Peyer's patch (tissue), 4 donors: Measurements from ENCODE around the gene PDE6H. TPM values are rescaled to one million over a fixed set of nuclear protein-coding genes. Genes with fewer than 3 reads are reported as not detected.

Source experiments
- DNase-seq, 3 donors: peaks; one replicate each; pipeline ENCODE4 v3.0.0-alpha.2; 2017 to 2019
- H3K27ac ChIP-seq, 4 donors: fragments of 200-600 bp; sonication (generic); one replicate each; pipeline ENCODE4 v1.5.1; 2016 to 2019
- H3K27me3 ChIP-seq, 2 donors: fragments of 200-600 bp; sonication (generic); one replicate each; pipeline ENCODE4 v1.5.1; 2019
- H3K36me3 ChIP-seq, 3 donors: fragments of 200-600 bp; sonication (generic); one replicate each; pipeline ENCODE4 v1.5.1; 2016 to 2019
- H3K4me1 ChIP-seq, 4 donors: fragments of 200-600 bp; sonication (generic); one replicate each; pipeline ENCODE4 v1.5.1; 2016 to 2019
- H3K4me3 ChIP-seq, 4 donors: fragments of 200-600 bp; sonication (generic); 1 replicate in 3 of 4; 2 replicates in 1 of 4; pipeline ENCODE4 v1.5.1; 2016 to 2019; ENCODE audit warnings: mild to moderate bottlenecking in 1 of 4
- H3K9me3 ChIP-seq, 4 donors: fragments of 200-600 bp; sonication (generic); one replicate each; pipeline ENCODE4 v1.5.1; 2016 to 2019; ENCODE audit warnings: mild to moderate bottlenecking in 1 of 4
- CTCF ChIP-seq, 6 experiments: fragments of 450-650 bp in 4 of 6; fragments of 200-600 bp in 2 of 6; sonication (generic) in 1 of 6; IDR thresholded peaks; one replicate each; pipeline ENCODE4 v1.5.1; 2017 to 2019; ENCODE audit warnings: antibody characterized with exemption in 6 of 6, mild to moderate bottlenecking in 3 of 6, moderate library complexity in 1 of 6
- POLR2A ChIP-seq, 2 donors: fragments of 450-650 bp; IDR thresholded peaks; one replicate each; pipeline ENCODE4 v1.5.1; 2017; ENCODE audit warnings: antibody characterized with exemption in 2 of 2, mild to moderate bottlenecking in 2 of 2, moderate library complexity in 2 of 2
- total RNA-seq, 4 donors: library from RNA; depleted of rRNA; stranded (reverse); fragments of >200 nt; gene quantifications; one replicate each; pipeline ENCODE4 v1.1.0, GENCODE V29; 2016

Gene PDE6H
- not detected for total RNA-seq

GRCh38 chr12:14972816-14973215, at the start of gene PDE6H:
PDE6H (plus strand) TSS chr12:14973042; CDS start chr12:14978013, 4,971 bp downstream.
- H3K9me3 ChIP-seq = no peaks in the 10 kb centered on the region
- TF ChIP-seq CTCF (IDR thresholded peaks at IDR 0.05) (no peak), POLR2A (IDR thresholded peaks at IDR 0.05) (no peak)

DNA sequence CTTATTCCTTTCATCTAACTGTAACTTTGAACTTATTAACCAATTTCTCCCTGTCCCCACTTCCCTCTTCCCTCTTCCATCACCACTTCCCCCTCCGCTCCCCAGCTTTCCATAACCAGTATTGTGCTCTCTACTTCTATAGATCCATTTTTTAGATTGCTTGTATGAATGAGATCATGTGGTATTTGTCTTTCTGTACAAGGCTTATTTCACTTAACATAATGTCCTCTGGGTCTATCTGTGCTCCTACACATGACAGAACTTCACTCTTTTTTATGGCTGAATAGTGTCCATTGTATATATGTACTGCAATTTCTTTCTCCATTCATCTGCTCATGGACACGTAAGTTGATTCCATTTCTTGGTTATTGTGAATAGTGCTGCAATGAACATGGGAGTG, 48.9 kb upstream of the PDE6H start:
- DNase-seq = no peak
- no peak overlapping the region for H3K27ac ChIP-seq
- TF ChIP-seq POLR2A (IDR thresholded peaks at IDR 0.05) (no peak), CTCF (IDR thresholded peaks at IDR 0.05) (no peak)
- no peak overlapping the region for H3K4me3 ChIP-seq
- no peaks in the 10 kb centered on the region for H3K27me3 ChIP-seq
- no peaks in the 10 kb centered on the region for H3K9me3 ChIP-seq
- H3K36me3 ChIP-seq = no peaks in the 10 kb centered on the region
- H3K4me1 ChIP-seq = no peaks in the 10 kb centered on the region

More at GRCh38 chr12:14972816-14973215, at the start of gene PDE6H:
- Histone ChIP-seq H3K4me3 (no peak within 1 kb of the TSS), H3K27ac (no peak within 1 kb of the TSS), H3K27me3 (no peaks in the 10 kb centered on the region), H3K4me1 (no peaks in the 10 kb centered on the region), H3K36me3 (no peaks in the 10 kb centered on the region)
- no peak for DNase-seq

DNA sequence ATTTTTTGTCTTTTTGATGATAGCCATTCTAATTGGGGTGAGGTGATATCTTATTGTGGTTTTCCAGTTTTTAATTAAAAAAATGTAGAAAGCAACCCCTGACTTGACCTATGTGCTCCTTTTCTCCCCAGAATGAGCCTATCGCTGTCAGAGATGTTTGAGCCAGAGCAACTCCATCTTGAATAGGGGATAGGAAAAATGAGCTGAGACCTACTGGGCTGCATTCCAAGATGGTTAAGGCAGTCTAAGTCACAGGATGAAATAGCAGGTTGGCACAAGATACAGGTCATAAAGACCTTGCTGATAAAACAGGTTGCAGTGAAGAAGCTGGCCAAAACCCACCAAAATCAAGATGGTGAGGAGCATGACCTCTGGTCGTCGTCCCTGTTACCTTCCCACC, 48.3 kb upstream of the PDE6H start:
- no peaks in the 10 kb centered on the region for H3K9me3 ChIP-seq
- H3K4me1 ChIP-seq = no peaks in the 10 kb centered on the region
- no peaks in the 10 kb centered on the region for H3K27me3 ChIP-seq
- DNase-seq = no peak
- TF ChIP-seq CTCF (IDR thresholded peaks at IDR 0.05) (no peak), POLR2A (IDR thresholded peaks at IDR 0.05) (no peak)
- no peak overlapping the region for H3K4me3 ChIP-seq
- no peak overlapping the region for H3K27ac ChIP-seq
- no peaks in the 10 kb centered on the region for H3K36me3 ChIP-seq

GRCh38 chr12:14927267-14927666, 45.6 kb upstream of the PDE6H start:
- no peak for DNase-seq
- Histone ChIP-seq H3K4me1 (no peaks in the 10 kb centered on the region), H3K4me3 (no peak overlapping the region), H3K9me3 (no peaks in the 10 kb centered on the region), H3K27ac (no peak overlapping the region), H3K36me3 (no peaks in the 10 kb centered on the region), H3K27me3 (no peaks in the 10 kb centered on the region)
- TF ChIP-seq CTCF (IDR thresholded peaks at IDR 0.05) (no peak), POLR2A (IDR thresholded peaks at IDR 0.05) (no peak)

DNA sequence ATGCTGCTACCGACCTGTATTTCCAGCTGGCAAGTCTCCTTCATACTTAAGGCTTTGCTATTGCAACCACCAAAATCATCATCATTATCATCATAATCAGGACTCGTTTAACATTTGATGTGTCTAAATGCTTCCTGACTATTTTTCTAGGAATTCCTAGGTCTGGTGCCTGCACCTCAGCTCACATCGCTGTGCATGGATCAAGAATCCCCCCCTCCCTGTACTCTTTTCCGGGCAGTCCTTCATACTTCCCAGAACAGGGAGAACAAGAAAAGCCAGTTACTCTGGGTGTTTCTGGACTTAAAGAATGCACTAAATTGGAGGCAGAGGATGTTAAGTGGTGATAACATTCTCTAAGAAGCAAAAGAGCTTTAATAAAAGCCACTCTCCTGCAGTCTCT, 43.9 kb upstream of the PDE6H start:
- no peaks in the 10 kb centered on the region for H3K9me3 ChIP-seq
- DNase-seq = no peak
- H3K36me3 ChIP-seq = no peaks in the 10 kb centered on the region
- H3K4me3 ChIP-seq = no peak overlapping the region
- no peak overlapping the region for H3K27ac ChIP-seq
- H3K27me3 ChIP-seq = no peaks in the 10 kb centered on the region
- no peaks in the 10 kb centered on the region for H3K4me1 ChIP-seq
- TF ChIP-seq POLR2A (IDR thresholded peaks at IDR 0.05) (no peak), CTCF (IDR thresholded peaks at IDR 0.05) (no peak)

DNA sequence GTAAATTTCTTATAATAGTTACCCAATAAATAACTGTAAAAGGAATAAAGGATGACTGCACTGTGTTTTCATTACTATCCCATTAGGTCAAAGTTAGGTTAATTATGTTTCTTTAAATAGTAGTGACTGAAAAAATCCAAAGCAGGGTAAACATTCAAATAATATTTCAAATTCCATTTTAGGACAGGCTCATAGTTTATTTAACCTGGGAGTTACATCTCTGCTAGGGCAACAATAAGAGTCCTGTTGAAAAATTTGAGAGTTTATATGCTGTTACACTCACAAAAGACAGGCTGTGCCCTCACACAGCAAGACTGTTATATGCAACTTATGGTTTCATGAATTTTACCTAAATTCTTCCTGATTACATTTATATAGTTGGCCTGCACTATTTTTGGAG, 42.5 kb upstream of the PDE6H start:
- H3K4me1 ChIP-seq = no peaks in the 10 kb centered on the region
- H3K27ac ChIP-seq = no peak overlapping the region
- no peaks in the 10 kb centered on the region for H3K27me3 ChIP-seq
- no peak for DNase-seq
- H3K4me3 ChIP-seq = no peak overlapping the region
- TF ChIP-seq POLR2A (IDR thresholded peaks at IDR 0.05) (no peak), CTCF (IDR thresholded peaks at IDR 0.05) (no peak)
- no peaks in the 10 kb centered on the region for H3K36me3 ChIP-seq
- no peaks in the 10 kb centered on the region for H3K9me3 ChIP-seq
